ENCODE measurements around the gene RCOR1. TPM values are rescaled to one million over a fixed set of nuclear protein-coding genes. Genes with fewer than 3 reads are reported as not detected.

The RCOR1 gene
- polyA plus RNA-seq, 4 donors: 31.6 to 41.5 (median 34.5) TPM

- DNase-seq (ENCODE audit: low read depth in 4 of 4, low spot score in 3 of 4): no peak
These were observed 176.0 kb downstream of the RCOR1 start for GRCh38 chr14:102768223-102769048.

- no peak for DNase-seq (ENCODE audit: low read depth in 4 of 4, low spot score in 3 of 4)
These were observed 176.5 kb downstream of the RCOR1 start for GRCh38 chr14:102769049-102769327.

DNA sequence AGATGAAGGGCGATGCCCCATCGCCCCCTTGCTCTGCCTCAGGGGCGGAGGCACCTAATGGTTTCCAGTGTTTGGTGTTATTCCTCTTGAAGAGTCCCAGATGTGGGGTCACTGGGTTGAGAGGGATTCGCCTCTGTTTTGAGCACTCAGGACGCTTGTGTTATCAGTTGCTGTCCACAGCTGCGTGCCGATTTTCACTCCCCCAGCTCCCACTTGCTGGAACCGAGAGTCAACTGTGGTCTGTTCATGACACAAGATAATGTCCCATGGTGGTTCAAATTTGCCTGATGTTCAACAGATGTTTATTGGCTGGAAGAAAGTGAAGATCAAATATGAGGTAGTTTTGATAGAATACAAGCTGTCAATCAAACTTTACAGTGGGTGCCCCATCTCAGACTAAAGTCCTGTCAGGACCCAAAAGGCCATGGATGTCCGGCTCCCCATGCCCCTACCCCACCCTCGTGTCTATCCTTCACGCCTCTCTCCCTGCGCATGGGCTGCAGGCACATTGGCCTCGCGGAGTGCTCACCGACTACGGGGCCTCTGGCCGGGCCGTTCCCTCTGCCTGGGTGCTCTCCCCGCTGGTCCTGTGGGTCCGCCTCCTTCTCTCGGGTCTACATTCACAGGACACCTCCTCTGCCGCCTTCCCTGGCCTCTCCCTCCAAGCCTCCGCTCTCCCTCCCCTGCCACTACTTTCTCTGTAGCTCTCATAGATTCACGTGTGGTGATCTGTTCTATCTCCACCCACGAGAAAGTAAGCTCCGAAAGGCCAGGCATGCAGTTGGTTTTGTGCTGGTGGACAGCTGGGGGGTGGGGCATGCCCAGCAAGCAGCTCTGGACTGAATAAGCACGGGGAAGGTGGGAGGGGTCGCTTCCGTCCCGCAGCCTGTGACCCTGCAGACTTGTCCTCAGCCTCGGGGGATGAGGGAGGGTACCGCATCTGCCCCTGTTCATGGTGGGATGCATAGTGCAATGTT, 178.0 kb downstream of the RCOR1 start:
- DNase-seq (ENCODE audit: low read depth in 4 of 4, low spot score in 3 of 4): no peak

- DNase-seq (ENCODE audit: low read depth in 4 of 4, low spot score in 3 of 4): no peak
These were observed 178.7 kb downstream of the RCOR1 start for GRCh38 chr14:102771144-102771543.

- no peak for DNase-seq (ENCODE audit: low read depth in 4 of 4, low spot score in 3 of 4)
These were observed 180.5 kb downstream of the RCOR1 start for GRCh38 chr14:102772781-102773570.

DNA sequence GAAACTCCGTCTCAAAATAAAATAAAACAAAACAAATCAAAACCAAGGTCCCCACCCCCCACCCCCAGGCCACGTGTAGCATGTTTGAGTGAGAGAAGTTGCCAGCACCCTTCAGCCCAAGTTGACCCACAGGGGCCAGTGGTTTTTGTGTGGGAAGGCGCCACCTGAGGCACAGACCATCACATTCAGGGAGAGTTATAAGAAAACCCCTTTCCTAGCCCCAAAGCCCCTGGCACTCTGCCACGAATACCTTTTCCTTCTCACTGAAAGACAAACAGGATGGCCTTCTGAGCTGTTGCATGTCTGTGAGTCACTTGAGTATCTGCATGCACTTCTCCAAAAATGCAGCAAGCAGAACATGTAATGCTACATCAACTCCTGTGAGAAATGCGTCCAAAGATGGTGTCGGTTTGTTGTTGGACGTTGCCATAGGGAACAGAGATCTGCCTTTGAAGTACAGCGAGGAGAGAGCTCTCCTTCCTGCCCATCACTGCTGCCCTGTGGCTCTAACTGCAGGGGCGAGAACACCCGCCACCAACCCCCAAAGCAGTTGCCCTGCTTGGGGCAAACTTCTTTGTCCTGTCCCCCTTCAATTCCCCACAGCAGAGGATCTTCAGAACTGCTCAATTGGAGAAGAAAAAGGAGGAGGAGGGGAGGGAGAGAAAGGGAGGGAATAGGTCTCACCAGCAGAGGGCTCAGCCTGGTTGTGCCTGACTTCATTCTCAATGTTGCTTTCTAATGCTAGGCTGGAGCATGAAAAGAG, 182.1 kb downstream of the RCOR1 start:
- peak in 3 of 4 donors; percentile 66 to 71 (median 68) for DNase-seq (ENCODE audit: low read depth in 4 of 4, low spot score in 3 of 4)

DNA sequence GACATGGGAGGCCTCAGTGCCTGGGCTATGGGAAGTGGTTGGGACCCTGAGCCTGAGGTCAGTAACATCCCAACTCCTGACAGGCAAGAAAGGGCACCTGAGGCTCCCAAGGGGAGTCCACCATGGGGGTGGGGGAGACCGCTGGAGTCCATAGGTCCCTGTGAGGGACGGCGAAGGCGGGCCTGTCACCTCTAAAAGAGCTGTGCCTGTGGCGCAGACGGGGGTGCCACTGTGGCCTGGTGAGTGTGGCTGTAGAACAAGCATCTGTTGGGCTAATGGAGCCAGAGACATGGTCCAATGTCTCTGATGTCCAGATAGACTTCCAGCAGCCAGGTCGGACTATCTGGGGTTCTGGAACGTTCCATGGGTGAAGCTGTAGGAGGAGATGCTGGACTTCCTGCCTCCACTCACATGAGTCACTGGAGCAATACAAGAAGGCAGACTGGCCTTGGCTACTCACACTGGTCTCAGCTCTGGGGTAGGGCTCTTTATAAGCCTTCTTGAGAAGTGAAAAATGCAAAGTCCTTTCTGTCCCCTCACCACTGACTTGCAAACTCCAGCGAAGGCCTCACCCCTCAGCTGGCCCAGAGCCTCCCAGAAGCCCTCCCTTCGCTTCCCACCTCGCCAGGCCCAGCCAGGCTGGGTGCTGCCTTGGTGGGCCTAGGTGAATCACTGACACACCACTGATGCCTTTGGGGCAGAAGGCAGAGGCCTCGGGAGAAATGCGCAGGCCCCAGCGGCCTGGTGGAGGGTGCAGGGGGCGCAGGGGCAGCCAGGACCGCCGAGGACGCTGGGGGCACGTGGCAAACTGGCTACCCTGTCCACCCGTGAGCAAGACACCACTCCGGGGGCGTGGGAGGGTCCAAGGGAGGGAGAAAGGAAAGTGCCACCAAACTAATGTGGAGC, 183.7 kb downstream of the RCOR1 start:
- DNase-seq (ENCODE audit: low read depth in 4 of 4, low spot score in 3 of 4): no peak

- DNase-seq (ENCODE audit: low read depth in 4 of 4, low spot score in 3 of 4): no peak
These were observed 184.6 kb downstream of the RCOR1 start, which contains the start of gene TRAF3 for GRCh38 chr14:102776761-102777710. TRAF3 (plus strand) TSS chr14:102777449; CDS start chr14:102870202, 92,753 bp downstream.

GRCh38 chr14:102777711-102778337, 185.4 kb downstream of the RCOR1 start:
- DNase-seq (ENCODE audit: low read depth in 4 of 4, low spot score in 3 of 4): no peak

GRCh38 chr14:102778338-102779083, 186.1 kb downstream of the RCOR1 start:
- no peak for DNase-seq (ENCODE audit: low read depth in 4 of 4, low spot score in 3 of 4)

- no peak for DNase-seq (ENCODE audit: low read depth in 4 of 4, low spot score in 3 of 4)
These were observed 186.6 kb downstream of the RCOR1 start for GRCh38 chr14:102779084-102779462.

- no peak for DNase-seq (ENCODE audit: low read depth in 4 of 4, low spot score in 3 of 4)
These were observed 187.3 kb downstream of the RCOR1 start for GRCh38 chr14:102779574-102780315.

Measured in right renal pelvis (tissue), 4 donors.